Uterine smooth muscle cell (primary cell): ENCODE results near the gene LRRC10B. TPM values are rescaled to one million over a fixed set of nuclear protein-coding genes. Genes with fewer than 3 reads are reported as not detected.

ENCODE experiments used
- total RNA-seq: library from RNA; depleted of rRNA; stranded (reverse); fragments of >200 nt; gene quantifications from 2 replicates; pipeline ENCODE4 v1.2.3, GENCODE V29; 2014

LRRC10B gene
- 0.22 TPM in 1 of 2 replicates, not detected in the other for total RNA-seq

DNA sequence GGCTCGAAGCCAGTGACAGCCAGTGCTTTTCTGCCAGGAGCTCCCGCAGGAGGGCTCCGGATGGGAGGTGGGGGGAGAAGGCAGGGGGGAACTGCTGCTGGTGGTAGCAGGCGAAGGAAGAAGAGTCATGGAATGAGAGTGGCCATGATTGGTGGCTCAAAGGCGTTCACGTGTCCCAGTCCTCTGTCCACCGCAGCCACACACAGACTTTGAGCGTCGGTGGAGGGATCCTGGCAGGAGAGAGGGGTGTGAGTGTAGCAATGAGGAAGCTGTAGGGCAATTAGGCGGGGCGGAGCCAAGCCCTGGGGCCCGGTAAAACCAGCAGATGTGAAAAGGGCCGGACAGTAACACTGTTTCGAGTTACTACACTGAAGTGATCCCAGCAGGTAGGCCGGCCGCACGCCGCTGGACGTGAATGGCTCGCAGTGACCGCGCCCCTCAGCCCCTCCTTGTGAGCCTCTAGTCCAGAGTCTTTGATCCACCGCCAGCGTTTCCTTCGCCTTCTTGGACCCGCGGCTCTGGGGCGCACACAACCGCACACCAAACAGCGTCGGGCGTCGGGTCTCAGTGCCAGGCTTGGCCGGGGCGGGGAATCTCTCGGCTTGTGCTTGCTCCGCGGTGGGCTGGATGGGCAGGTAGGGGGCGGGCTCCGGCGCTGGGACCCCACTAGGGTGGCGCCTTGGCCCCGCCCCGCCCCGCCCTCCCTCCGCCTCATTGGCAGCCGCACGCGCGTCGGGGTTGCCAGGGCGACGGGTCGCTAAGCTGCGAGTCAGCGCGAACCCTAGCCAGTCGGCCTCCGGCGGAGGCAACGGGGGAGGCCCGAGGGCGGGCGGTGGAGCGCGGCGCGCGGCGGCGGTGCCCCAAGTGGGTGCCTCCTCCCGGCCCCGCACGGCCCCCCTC, at the start of gene LRRC10B:
TSS of gene LRRC10B (plus strand) at position 788 of the 900 bp plus-strand sequence. CDS start 250 bp downstream, outside the sequence.

Other genes starting within 250 kb of the LRRC10B start
- gene VWCE, start 213.4 kb upstream of the LRRC10B start, total RNA-seq: 0.11 and 0.62 TPM in 2 replicates
- 353 and 373 TPM in 2 replicates for gene DDB1, start 175.6 kb upstream of the LRRC10B start, total RNA-seq
- gene TKFC, start 175.5 kb upstream of the LRRC10B start, total RNA-seq: 18.8 and 26.5 TPM in 2 replicates
- gene CYB561A3, start 146.9 kb upstream of the LRRC10B start, total RNA-seq: 33.6 and 43.5 TPM in 2 replicates
- gene TMEM138, start 146.4 kb upstream of the LRRC10B start, total RNA-seq: 15.4 and 19.0 TPM in 2 replicates
- 8.3 and 8.5 TPM in 2 replicates for gene TMEM216, start 116.2 kb upstream of the LRRC10B start, total RNA-seq
- gene CPSF7, start 78.8 kb upstream of the LRRC10B start, total RNA-seq: 15.4 and 16.6 TPM in 2 replicates
- gene SDHAF2, start 78.6 kb upstream of the LRRC10B start, total RNA-seq: 33.8 and 35.1 TPM in 2 replicates
- 31.4 and 43.6 TPM in 2 replicates for gene SYT7, start 72.3 kb downstream of the LRRC10B start, total RNA-seq
- gene DAGLA, start 171.6 kb downstream of the LRRC10B start, total RNA-seq: 3.5 and 3.8 TPM in 2 replicates
- 0.25 and 0.55 TPM in 2 replicates for gene MYRF, start 243.9 kb downstream of the LRRC10B start, total RNA-seq